GM19328 (cell line): ENCODE results near the gene DTD2.
"Not testable (repeated sequence)": the region's sequence is repeated elsewhere in the genome, so short reads cannot be mapped to it uniquely, and the experiment has no call there.

Experiments used
- ATAC-seq: cut with Tn5 transposase; IDR thresholded peaks from one replicate; pipeline ENCODE4 v1.9.1; 2021; ENCODE audit warnings: mild to moderate bottlenecking, moderate library complexity; ENCODE audit not compliant: unreplicated experiment

Gene DTD2

GRCh38 chr14:31456841-31457664 lies at the start of gene DTD2:
Gene DTD2 (minus strand): TSS chr14:31457506. CDS start chr14:31457393, 113 bp downstream.
- peak; percentile 98 for ATAC-seq

GRCh38 chr14:31505411-31505810 lies 48.1 kb upstream of the DTD2 start:
- ATAC-seq: no peak

GRCh38 chr14:31501870-31502269 lies 44.6 kb upstream of the DTD2 start:
- ATAC-seq: no peak

- no peak for ATAC-seq
Observed at GRCh38 chr14:31492759-31493498, 35.6 kb upstream of the DTD2 start.

- peak; percentile 72 for ATAC-seq
Observed at GRCh38 chr14:31489691-31490090, 32.4 kb upstream of the DTD2 start.

- no peak for ATAC-seq
Observed at GRCh38 chr14:31487886-31488285, 30.6 kb upstream of the DTD2 start, which contains the start of gene GPR33. Gene GPR33 (minus strand): TSS chr14:31488039. CDS start chr14:31483965, 4,074 bp downstream.

- no peak for ATAC-seq
Observed at GRCh38 chr14:31486764-31487163, 29.5 kb upstream of the DTD2 start.

- no peak for ATAC-seq
Observed at GRCh38 chr14:31484754-31485153, 27.4 kb upstream of the DTD2 start.

- no peak for ATAC-seq
Observed at GRCh38 chr14:31480156-31480555, 22.9 kb upstream of the DTD2 start.

GRCh38 chr14:31479027-31479426 lies 21.7 kb upstream of the DTD2 start:
- ATAC-seq: no peak

- ATAC-seq: no peak
Observed at GRCh38 chr14:31477248-31477647, 19.9 kb upstream of the DTD2 start.

- ATAC-seq: no peak
Observed at GRCh38 chr14:31476131-31476866, 19.0 kb upstream of the DTD2 start.

- no peak for ATAC-seq
Observed at GRCh38 chr14:31466554-31466953, 9.2 kb upstream of the DTD2 start.

- no peak for ATAC-seq
Observed at GRCh38 chr14:31465111-31465510, 7.8 kb upstream of the DTD2 start.

GRCh38 chr14:31462450-31462849 lies 5.1 kb upstream of the DTD2 start:
- ATAC-seq: not testable (repeated sequence)

- ATAC-seq: no peak
Observed at GRCh38 chr14:31461545-31461944, 4.2 kb upstream of the DTD2 start.

- ATAC-seq: no peak
Observed at GRCh38 chr14:31457665-31458659, 656 bp upstream of the DTD2 start.

- no peak for ATAC-seq
Observed at GRCh38 chr14:31449971-31450610, 7.2 kb downstream of the DTD2 start.

GRCh38 chr14:31449136-31449535 lies 8.2 kb downstream of the DTD2 start:
- ATAC-seq: no peak

GRCh38 chr14:31445703-31446102 lies 11.6 kb downstream of the DTD2 start:
- ATAC-seq: no peak
